HEK293 (cell line): ENCODE results near the gene MEMO1.

ENCODE experiments used
- CTCF ChIP-seq: fragments of 450-650 bp; formaldehyde crosslinking; IDR thresholded peaks from 2 replicates; pipeline ENCODE4 v1.5.1; 2016; ENCODE audit warnings: missing biosample characterization, missing genetic modification characterization
- YY1 ChIP-seq: fragments of 450-650 bp; formaldehyde crosslinking; IDR thresholded peaks from 2 replicates; pipeline ENCODE4 v1.5.1; 2018; ENCODE audit warnings: missing biosample characterization, missing genetic modification characterization
- ZBTB48 ChIP-seq: fragments of 450-650 bp; formaldehyde crosslinking; IDR thresholded peaks from 2 replicates; pipeline ENCODE4 v1.5.1; 2016; ENCODE audit warnings: missing biosample characterization, missing genetic modification characterization
- ZNF580 ChIP-seq: fragments of 450-650 bp; formaldehyde crosslinking; IDR thresholded peaks from 2 replicates; pipeline ENCODE4 v1.5.1; 2016; ENCODE audit warnings: missing biosample characterization, missing genetic modification characterization

- TF ChIP-seq YY1 (no peak), ZNF580 (tag by site-specific recombination) (no peak), CTCF (tag by site-specific recombination) (no peak), ZBTB48 (tag by site-specific recombination) (no peak)
These were observed 14.1 kb downstream of the MEMO1 start for GRCh38 chr2:31996571-31997150.
